RKO (cell line): ENCODE measurements around the gene STOML2.
A peak's percentile ranks its signal among the peaks of the same experiment; 100 is the strongest.
"Not testable (repeated sequence)": the region's sequence is repeated elsewhere in the genome, so short reads cannot be mapped to it uniquely, and the experiment has no call there.

ENCODE experiments used
- DNase-seq: peaks from one replicate; pipeline ENCODE4 v3.0.0-alpha.2; 2016; ENCODE audit warnings: low spot score

STOML2 gene, protein sequence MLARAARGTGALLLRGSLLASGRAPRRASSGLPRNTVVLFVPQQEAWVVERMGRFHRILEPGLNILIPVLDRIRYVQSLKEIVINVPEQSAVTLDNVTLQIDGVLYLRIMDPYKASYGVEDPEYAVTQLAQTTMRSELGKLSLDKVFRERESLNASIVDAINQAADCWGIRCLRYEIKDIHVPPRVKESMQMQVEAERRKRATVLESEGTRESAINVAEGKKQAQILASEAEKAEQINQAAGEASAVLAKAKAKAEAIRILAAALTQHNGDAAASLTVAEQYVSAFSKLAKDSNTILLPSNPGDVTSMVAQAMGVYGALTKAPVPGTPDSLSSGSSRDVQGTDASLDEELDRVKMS

DNA sequence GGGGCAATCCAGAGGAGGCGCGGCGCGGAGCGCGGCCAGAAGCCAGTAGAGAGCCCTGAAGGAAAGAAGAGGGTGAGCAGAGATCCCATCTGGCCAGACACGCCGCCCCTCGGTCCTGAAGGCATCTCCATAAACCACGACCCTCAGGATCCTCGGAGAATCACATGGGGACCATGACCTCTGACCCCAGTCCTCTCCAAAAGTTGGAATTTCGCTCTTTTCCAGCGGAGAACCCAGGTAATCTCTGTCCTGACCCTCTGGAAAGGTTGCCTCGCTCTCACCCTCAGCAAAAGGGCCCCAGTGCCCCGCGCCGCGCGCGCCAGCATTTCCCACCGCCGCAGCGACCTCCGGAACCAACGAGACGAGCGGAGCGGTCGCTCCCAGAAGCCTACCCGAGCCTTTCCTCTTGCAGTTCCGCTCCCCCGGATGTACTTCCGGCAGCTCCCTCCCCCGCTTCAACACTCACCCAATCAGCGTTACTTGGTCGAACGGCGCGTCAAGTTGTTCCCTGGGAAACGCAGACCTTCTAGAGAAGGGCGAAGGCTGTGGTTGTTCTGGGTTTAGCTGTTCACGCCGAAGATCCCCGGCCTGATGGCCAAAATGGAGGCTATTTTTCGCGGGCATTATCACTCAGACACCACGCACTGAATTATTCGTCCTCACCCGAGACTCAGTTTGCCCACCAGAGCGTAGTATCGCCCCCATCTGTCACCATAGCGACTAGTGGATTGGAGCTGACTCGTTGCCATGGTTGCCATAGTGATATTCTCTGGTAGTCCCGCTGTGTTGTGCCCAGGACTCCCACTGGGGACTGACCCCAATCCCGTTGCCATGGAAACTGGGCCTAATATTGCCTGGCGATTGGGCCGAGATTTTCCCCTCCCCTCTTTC lies at the start of gene STOML2:
TSS of gene STOML2 (minus strand) at position 363 of the 891 bp plus-strand sequence. CDS start at position 326, 37 bp downstream.
- peak; percentile 97 for DNase-seq

DNA sequence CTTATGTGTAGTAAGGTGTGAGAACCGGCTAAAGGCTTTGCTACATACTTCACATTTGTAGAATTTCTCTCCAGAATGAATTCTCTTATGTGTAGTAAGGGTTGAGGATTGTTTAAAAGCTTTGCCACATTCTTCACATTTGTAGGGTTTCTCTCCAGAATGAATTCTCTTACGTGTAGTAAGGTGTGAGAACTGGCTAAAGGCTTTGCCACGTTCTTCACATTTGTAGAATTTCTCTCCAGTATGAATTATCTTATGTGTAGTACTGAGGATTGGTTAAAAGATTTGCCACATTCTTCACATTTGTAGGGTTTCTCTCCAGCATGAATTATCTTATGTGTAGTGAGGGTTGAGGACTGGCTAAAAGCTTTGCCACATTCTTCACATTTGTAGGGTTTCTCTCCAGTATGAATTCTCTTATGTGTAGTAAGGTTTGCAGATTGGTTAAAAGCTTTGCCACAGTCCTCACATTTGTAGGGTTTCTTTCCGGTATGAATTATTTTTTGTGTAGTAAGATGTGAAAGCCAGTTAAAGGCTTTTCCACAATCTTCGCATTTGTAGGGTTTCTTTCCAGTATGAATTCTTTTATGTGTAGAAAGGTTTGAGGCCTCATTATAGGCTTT lies 45.1 kb upstream of the STOML2 start:
- not testable (repeated sequence) for DNase-seq

DNA sequence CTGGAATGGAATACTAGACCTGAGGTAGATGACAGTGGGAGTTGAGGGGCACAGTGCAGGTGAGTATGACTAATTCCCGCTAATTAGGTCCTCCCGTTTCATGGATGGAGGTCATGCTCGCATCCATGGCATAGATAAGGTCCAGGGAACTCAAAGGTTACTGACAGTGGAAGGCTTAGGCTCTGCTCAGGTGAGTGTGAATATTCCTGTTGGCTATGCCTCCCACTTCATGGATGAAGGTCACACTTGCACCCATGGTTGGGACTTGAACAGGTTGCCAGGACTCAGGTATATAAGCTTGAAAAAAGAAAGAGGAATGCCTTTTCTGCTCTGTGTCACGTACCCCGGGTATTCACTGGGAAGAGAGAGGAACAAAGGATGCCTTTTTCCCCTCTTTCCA lies 39.1 kb upstream of the STOML2 start:
- no peak for DNase-seq

DNA sequence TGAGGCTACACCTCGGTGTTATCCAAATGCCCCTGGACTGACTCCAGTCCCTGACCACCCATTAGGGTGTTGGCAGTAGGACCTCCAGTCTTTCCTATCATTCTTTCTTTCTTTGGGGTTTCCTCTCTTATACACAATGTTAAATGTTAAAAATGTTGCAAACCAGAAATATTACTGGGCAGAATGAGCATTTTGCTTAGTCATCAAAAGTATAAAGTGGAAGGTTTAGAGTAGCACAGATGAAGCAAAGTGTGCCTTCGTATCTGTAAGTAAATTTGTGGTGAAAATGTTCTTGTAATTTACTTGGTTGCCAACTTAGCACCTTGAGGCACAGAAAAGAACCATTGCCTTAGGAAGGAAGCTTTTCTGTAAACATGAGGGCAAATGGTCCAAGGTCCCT lies 37.2 kb upstream of the STOML2 start:
- DNase-seq = no peak

DNA sequence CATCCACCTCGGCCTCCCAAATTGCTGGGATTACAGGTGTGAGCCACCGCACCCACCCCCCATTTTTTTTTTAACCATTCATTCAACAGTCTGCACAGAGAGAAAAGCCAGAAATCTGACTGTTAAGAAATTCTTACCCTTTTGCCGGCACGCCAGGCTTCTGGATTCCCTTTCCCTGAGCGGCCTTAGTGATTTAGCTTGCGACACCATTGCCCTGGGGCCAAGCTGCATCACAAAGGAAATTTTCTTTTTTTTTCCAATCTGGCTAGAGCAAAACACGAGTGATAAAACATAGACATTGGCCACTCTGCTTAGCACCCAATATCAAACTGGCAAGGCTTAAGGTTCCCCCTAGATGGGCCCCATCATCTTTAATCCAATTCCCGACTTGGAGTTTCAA lies 33.9 kb upstream of the STOML2 start:
- no peak for DNase-seq

DNA sequence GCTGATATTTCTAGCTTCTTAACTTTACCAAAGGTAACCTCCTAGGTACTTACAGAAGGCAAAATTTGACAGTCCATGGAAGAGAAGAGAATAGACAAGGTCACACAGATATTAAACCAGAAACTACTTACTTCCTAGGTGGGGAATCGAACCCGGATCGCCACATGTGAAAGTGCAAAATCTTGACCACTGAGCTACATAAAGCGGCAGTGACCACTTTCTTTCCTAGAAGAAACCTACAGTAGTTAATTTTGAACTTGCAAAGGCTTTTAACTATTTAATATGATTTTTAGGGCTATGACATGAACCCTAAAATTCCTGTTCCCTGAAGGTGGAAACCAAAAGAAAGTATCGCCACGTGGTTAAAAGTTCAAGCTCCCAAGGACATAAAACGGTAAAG lies 33.1 kb upstream of the STOML2 start:
- no peak for DNase-seq

DNA sequence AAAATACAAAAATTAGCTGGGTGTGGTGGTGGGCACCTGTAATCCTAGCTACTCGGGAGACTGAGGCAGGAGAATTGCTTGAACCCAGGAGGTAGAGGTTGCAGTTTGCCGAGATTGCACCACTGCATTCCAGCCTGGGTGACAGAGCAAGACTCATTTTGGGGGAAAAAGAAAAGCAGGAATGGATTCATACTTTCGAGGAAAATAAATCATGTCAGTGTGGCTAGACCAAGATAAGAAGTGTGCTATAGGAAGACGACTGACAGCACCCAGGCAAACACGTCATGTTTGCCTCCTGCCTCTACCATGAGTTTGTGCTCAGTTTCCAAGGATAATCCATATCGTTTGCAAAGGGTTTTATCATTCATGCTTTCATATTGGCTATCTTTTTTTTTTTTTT lies 32.0 kb upstream of the STOML2 start:
- no peak for DNase-seq

DNA sequence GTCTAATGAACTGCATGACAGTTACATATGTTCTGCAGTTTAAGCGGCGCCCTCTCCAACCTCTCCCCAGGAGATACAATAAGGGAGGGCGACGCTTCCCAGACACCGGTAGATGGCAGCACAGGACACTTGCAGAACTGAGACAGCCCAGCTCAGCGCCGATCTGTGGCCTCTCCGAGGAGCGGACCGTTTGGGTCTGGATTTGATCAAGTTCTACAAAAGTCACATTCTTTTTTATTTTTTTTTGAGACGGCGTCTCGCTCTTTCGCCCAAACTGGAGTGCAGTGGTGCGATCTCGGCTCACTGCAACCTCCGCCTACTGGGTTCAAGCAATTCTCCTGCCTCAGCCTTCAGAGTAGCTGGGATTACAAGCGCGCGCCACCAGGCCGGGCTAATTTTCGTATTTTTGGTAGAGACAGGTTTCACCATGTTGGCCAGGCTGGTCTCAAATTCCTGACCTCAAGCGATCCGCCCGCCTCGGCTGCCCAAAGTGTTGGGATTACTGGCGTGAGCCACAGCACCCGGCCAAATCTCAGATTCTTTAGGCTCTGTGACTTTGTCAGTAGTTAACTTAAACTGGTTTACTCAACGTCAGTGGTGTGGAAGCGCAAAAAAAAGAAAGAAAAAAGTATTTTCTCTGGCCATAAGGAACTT lies 14.1 kb upstream of the STOML2 start:
- peak; percentile 94 for DNase-seq

DNA sequence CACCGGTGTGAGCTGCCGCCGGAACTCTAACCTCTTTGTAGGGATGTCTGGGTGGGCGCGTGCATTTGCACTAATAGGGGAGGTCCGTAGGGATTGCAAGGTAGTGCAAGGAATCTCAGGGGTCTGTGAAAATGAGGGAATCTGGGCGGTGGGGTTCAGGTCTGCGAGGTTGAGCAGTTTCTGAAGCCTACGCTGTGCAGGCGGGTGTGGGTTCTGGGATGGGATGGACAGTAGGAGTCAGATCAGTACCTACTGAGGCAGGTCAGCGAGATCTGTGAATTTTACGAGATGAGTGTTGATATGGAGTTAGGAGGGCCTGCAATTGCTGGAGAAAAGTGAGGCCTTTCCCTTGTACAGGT lies 13.6 kb upstream of the STOML2 start:
- DNase-seq = no peak

DNA sequence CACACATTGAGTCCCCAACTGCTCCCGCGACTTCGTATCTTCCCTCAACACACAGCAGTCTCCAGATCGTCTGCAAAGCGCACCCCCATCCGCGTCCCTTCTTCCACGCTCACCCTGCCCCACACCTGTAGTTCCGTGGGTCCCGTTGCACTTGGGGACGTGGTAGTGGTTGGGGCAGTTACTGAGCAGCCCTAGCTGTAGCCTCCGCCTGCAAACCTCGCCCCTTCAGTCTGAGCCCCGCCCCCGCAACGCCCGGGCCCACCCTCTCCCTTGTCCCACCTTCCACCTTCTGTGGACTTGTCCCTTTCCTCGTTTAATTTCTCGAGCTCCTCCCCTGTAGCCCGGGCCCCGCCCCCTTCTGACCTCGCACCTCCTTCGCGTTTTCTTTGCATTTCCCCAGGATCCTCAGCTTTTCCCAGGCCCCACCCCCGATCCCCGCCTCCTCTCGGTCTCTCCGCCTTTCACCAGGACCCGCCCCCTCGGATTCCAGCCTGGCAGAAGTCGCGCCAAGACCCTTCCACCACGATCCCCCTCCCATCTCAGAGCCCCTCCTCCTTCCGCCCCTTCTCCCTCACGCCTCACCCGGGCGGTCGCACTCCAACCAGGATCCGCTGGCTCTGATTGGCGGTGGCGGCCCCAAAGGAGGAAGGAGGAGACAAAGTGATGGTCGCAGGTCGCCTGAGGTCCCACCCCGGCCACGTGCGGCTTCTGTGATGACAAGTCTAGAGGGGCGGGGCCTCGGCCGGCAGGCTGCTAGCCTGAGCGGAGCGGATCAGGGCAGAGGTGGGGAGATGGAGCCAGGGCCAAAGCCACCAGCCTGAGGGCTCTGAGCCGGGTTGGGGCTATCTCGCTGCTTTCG lies 13.0 kb upstream of the STOML2 start, which contains the start of gene ATOSB:
TSS of gene ATOSB (minus strand) at position 183 of the 859 bp plus-strand sequence. CDS start 7,588 bp downstream, outside the sequence.
- DNase-seq = peak; percentile 93

DNA sequence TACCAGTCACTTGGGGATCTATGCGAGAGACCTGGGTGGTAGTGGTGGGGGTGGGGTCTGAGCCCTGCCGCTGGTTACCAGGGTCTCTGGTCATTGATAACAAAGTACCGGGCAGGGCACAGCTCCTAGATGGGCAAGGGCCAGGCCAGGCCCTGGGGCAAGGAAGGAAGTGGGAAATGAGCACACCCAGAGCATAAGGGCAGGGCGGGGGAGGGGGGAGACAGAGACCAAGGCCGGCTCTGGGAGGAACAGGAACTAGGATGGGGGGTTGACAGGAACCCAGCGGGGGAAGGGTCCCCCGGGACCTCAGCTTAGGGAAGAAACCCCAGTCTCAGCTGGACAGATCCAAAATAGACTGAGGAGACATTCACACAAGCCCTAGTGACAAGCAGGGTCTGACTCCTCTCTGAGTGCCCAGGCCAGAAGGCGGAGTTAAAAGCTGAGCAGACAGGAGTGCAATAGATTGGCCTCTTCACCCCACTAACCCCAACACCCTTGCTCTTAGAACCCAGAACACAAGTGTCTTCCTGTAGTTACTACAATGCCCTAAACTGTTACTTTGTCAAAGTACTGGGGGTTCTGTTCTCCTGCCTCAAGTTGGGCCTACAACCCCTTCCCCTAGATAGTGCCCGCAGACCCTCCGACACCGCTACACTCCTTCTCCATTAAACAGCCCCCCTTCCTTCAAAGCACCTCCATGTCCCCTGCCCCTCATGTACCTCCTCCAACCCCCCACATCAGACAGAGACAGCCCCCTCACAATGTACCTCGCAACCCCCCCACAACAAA lies 12.1 kb upstream of the STOML2 start:
- DNase-seq = peak; percentile 70

DNA sequence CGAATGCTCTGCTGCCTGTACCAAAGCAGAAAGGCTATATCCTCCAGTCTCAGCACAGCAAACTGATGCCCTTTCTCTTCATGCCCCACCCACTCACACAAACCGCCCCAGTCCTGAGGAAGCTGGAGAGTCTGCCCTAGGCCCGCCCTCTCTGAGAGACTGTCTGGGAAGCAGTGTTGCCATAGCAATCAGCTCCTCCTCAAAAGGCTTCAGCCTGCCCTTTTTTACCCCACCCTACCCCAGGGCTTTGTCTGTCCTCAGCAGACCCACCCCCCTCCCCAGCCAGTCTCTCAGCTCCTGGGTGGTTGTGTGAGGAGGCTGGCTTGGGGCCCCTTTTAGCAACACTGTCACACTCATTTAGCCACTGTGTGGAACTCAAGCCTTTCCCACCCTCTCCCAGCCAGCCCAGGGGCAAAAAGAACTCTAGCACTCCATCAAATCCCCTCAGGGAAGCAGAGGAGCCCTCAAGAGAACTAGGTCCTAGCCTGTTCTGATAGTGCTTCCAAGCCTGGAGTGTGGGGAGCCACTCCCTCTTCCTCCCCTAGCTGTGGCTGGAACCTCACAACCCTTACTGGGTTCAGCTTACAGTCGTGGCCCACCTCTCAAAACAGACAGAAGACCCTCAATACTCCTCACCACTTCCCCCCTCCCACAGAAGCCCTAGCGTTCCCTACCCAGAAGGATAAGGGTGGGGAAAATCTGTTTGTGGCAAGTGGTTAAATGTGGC lies 11.3 kb upstream of the STOML2 start:
- peak; percentile 35 for DNase-seq

DNA sequence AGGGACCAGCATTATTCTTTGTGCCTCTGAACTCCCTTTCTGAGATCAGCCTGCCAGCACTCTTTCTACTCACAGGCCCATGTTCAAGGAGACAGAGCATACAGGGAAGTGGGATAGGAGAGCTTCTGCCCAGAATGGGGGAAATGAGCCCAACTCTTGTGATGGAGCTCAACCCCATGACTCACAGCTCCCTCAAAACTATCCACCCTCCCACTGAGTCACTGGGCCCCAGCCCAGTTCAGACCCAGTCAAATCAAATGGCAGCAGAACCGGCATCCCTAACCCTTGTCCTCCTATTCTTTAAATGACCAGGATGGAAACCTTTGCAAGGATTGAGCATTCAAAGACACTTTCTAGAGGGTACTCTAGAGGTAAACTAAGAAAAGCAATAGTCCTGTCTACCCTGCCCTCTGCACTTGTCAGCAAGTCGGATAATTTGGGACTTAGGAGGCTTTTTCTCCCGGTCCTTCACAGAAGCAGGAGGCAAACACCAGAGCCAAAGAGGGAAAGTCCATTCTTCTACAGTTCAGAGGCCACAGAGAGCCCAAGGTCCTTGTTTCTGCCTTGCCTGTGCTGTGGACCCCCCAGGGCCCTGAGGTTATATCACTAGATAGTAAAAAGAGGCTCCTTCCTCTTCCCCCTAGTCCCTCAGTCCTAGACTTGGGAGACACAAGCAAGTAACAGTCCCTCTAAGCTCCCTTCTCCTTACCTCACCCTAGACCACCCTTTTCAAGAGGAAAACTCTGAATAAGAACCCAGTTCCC lies 9.5 kb upstream of the STOML2 start:
- DNase-seq = peak; percentile 34

DNA sequence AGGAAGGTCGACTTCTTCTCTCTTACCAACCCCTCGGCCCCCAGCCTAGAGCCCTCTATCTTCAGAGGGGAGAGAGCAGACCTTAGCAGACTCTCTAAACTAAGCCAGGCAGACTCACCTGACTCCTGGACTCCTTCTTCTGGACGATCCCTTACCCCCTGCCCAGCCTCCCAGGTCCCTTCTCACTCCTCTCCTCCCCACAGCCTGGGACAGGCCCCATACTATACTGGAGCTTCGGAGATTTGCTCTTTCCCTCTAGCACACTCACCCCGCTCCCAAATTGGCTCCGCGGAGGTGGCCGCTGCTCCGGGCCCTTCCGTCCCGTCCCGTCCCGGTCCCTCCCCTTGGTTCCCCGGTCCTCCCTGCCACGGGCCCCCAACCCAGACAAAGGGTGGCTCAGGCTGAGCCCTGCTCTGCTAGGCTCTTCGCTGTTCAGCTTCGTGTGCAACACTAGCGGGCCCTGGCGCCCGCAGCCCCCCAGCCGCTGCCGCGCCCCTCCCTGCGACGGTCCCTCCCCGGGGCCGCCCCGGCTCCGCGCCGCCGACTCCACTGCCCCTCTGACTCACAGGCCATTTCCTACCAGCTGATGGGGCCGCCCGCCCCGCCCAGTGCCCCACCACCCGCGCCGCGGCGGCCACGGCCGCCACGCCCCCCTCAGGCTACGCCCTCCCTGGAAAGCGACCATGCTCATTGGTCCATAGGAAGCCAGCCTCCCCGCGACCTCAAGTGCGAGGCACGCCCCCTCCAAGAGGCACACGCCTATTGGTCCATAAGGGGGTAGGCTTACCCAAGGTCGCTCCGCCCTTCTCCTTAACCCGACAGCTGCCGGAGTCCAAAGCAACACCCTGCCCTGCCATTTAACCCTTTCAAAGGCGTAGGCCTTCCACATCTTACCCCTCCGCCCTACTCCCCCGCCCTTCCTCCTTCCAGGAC lies 8.3 kb upstream of the STOML2 start:
- DNase-seq = peak; percentile 99

DNA sequence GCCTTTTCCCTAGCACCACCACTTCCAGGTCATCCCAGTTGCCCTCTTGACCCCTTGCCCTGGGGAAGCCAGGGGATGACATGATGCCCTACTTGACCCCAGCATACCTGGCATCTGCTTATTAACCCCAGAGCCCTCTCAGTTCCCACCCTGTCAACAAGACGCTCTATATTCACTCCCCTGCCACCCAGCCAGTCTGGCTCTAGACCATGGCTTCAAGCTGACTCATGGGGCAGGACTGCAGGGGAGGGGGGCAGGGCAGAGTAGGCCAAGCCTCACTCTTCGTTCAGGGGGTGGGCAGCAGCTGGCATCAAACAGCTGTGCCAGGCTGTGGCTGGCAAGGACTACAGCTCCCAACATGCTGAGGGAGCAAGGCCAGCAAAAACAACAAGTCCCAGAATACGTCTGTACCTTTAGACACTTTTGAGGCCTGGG lies 7.4 kb upstream of the STOML2 start:
- DNase-seq = peak; percentile 51

DNA sequence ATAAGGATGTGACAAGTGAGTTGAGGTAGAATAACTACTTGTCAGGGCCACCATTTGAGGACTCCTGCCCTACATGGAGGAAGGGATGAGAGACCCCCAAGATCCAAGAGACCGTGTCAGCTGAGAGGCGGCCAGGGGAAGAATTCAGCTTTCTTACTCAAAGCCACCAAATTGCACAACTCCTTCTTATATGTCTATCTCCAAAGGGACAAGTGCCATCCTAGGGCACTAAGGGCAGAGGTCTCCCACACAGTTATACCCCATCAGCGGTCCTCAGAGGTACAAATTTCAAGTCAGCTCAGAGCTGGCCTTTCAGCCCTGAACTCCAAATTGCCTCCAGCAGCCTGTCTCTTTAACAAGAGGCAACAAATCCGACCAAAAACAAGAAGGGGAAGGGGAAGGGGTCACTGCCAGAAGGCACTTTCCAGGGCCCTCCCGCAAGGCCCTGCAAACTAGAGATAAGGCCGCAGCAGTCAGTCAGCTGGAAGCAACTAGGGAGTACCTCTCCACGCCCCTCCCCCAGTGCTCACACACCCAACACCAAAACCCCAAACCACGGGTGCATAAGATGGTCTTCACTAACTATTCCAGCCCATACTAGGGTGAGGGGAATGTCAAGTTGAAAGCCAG lies 6.1 kb upstream of the STOML2 start:
- DNase-seq = no peak

DNA sequence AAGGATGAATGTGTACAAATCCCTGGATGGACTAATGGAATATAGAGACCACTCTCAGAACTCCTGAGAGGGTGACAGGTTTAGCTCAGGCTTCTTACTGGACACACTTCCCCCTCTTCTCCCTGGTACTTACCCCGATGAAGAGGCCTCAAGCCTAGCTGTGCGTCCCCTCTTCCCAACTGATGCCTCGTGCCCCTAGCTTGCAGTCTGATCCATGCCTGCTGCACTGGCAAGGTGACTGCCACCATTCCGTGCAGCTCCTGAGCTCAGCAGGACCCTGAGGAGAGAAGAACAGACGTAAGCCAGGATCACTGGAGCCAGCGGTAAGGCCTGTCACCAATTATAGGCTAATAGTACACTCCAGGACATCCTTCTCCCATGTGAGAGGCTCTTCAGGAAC lies 5.5 kb upstream of the STOML2 start:
- DNase-seq = no peak
